Gastroesophageal sphincter (tissue), 4 donors: ENCODE measurements around the gene PFDN1. TPM values are rescaled to one million over a fixed set of nuclear protein-coding genes. Genes with fewer than 3 reads are reported as not detected.
A peak's percentile ranks its signal among the peaks of the same experiment; 100 is the strongest.

ENCODE experiments used
- ATAC-seq: fragments of 150-250 bp; one replicate; pipeline ENCODE4 v1.9.1; 2016; ENCODE audit warnings: mild to moderate bottlenecking, moderate library complexity
- H3K27ac ChIP-seq, 4 donors: fragments of 200-600 bp; sonication (generic) in 3 of 4; 1 replicate in 3 of 4; 2 replicates in 1 of 4; pipeline ENCODE4 v1.5.1; 2016 to 2019
- H3K27me3 ChIP-seq: fragments of 200-600 bp; sonication (generic); one replicate; pipeline ENCODE4 v1.5.1; 2019
- H3K36me3 ChIP-seq, 2 donors: fragments of 200-600 bp; sonication (generic); one replicate each; pipeline ENCODE4 v1.5.1; 2019; ENCODE audit warnings: control low read depth in 1 of 2
- H3K4me1 ChIP-seq, 3 donors: fragments of 200-600 bp; sonication (generic); 1 replicate in 2 of 3; 2 replicates in 1 of 3; pipeline ENCODE4 v1.5.1; 2016 to 2019; ENCODE audit warnings: control low read depth in 2 of 3
- H3K4me3 ChIP-seq, 2 donors: fragments of 200-600 bp; sonication (generic); one replicate each; pipeline ENCODE4 v1.5.1; 2019; ENCODE audit warnings: mild to moderate bottlenecking in 1 of 2, moderate library complexity in 1 of 2
- H3K9me3 ChIP-seq, 3 donors: fragments of 200-600 bp; sonication (generic); one replicate each; pipeline ENCODE4 v1.5.1; 2017 to 2019; ENCODE audit warnings: control low read depth in 2 of 3
- EP300 ChIP-seq: sonication (generic); formaldehyde crosslinking; IDR thresholded peaks from one replicate; pipeline ENCODE4 v1.6.1; 2017; ENCODE audit warnings: antibody characterized with exemption, mild to moderate bottlenecking
- POLR2A ChIP-seq, 2 donors: fragments of 450-650 bp; IDR thresholded peaks; one replicate each; pipeline ENCODE4 v1.6.1; 2017; ENCODE audit warnings: antibody characterized with exemption in 2 of 2, mild to moderate bottlenecking in 2 of 2, moderate library complexity in 1 of 2
- POLR2AphosphoS5 ChIP-seq: sonication (generic); formaldehyde crosslinking; IDR thresholded peaks from one replicate; pipeline ENCODE4 v1.6.1; 2017; ENCODE audit warnings: antibody characterized with exemption
- WGBS, 2 donors: methylation state at CpG; one replicate each; pipeline ENCODE4 v1.1.5; 2018; ENCODE audit warnings: low coverage in 1 of 2; 5-methylcytosine and 5-hydroxymethylcytosine counted together
- total RNA-seq, 4 donors: library from RNA; depleted of rRNA; stranded (reverse); fragments of >200 nt; gene quantifications; one replicate each; pipeline ENCODE4 v1.1.0, GENCODE V29; 2016
- TF ChIP-seq, protein P1 (sequence below), 4 experiments: fragments of 200-600 bp in 2 of 4; fragments of 450-650 bp in 2 of 4; sonication (generic) in 1 of 4; IDR thresholded peaks; one replicate each; pipeline ENCODE4 v1.5.1; 2017 to 2019; ENCODE audit warnings: antibody characterized with exemption in 4 of 4, mild to moderate bottlenecking in 2 of 4, moderate library complexity in 2 of 4

Gene PFDN1
- total RNA-seq, 4 donors from 2014 or later = 66.1 to 99.7 (median 92.8) TPM

DNA sequence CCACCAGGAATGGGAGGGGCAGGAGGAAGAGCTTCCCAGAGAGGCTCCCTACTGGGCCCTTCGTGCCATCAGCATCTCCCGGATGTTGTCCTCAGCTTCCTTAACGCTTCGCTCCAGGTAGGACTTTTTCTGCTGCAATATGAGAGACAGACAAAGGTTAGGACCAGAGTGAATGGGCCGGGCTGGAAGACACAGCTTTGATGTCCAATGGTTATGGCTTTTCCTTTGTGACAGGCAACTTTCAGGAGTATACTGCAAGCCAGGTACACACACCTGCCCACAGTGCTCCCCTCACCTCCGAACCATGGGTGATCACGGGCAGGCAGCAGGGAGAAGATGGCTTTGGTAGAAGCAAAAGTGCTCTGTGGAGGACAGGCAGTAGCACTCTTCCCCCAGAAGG lies 57.0 kb downstream of the PFDN1 start:
- Histone ChIP-seq H3K36me3 (peaks cover 0 to 41% of the 10 kb centered on the region in 2 donors), H3K4me3 (no peak overlapping the region), H3K27ac (peak overlapping the region in 3 of 4 donors; percentile 58 to 78 (median 73)), H3K4me1 (peaks cover 4 to 74% (median 37%) of the 10 kb centered on the region in 3 donors), H3K9me3 (no peaks in the 10 kb centered on the region), H3K27me3 (no peaks in the 10 kb centered on the region)
- no peak for ATAC-seq
- WGBS, 2 donors = 60 to 80% methylated on average over 1 of the region's 7 CpGs
- TF ChIP-seq EP300 (no peak), POLR2A (IDR thresholded peaks at IDR 0.05) (no peak), POLR2AphosphoS5 (no peak)
- TF ChIP-seq, protein P1, sequence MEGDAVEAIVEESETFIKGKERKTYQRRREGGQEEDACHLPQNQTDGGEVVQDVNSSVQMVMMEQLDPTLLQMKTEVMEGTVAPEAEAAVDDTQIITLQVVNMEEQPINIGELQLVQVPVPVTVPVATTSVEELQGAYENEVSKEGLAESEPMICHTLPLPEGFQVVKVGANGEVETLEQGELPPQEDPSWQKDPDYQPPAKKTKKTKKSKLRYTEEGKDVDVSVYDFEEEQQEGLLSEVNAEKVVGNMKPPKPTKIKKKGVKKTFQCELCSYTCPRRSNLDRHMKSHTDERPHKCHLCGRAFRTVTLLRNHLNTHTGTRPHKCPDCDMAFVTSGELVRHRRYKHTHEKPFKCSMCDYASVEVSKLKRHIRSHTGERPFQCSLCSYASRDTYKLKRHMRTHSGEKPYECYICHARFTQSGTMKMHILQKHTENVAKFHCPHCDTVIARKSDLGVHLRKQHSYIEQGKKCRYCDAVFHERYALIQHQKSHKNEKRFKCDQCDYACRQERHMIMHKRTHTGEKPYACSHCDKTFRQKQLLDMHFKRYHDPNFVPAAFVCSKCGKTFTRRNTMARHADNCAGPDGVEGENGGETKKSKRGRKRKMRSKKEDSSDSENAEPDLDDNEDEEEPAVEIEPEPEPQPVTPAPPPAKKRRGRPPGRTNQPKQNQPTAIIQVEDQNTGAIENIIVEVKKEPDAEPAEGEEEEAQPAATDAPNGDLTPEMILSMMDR (IDR thresholded peaks at IDR 0.05) = no peak

DNA sequence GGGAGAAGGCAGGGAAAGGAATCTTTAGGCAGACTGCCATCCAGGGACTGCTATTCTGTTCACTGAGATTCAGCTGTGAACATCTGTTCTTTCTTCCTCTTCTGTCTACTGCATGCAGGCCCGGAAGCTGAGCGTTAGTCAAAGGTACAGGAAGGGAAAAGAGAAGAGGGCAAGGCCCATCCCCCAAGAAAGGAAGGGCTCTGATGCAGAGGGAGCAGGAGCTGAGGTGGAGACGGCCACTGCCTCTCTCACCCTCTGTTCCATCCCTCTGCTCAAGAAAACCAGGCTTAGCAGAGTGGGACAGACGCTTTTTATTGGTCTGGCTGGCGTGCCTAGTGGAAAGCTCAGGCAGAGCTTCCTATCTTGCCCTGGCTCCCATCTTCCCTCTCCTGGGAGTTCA lies 57.6 kb downstream of the PFDN1 start:
- Histone ChIP-seq H3K36me3 (peaks cover 0 to 35% of the 10 kb centered on the region in 2 donors), H3K4me3 (no peak overlapping the region), H3K27me3 (no peaks in the 10 kb centered on the region), H3K9me3 (no peaks in the 10 kb centered on the region), H3K27ac (peak overlapping the region in 3 of 4 donors; percentile 58 to 78 (median 73)), H3K4me1 (peaks cover 4 to 80% (median 43%) of the 10 kb centered on the region in 3 donors)
- WGBS, 2 donors = 48 to 59% methylated on average over 3 to 5 of the region's 5 CpGs
- ATAC-seq = no peak
- TF ChIP-seq, protein P1 (IDR thresholded peaks at IDR 0.05) = no peak
- TF ChIP-seq EP300 = no peak
- TF ChIP-seq POLR2AphosphoS5 = no peak
- TF ChIP-seq POLR2A (IDR thresholded peaks at IDR 0.05) = no peak

DNA sequence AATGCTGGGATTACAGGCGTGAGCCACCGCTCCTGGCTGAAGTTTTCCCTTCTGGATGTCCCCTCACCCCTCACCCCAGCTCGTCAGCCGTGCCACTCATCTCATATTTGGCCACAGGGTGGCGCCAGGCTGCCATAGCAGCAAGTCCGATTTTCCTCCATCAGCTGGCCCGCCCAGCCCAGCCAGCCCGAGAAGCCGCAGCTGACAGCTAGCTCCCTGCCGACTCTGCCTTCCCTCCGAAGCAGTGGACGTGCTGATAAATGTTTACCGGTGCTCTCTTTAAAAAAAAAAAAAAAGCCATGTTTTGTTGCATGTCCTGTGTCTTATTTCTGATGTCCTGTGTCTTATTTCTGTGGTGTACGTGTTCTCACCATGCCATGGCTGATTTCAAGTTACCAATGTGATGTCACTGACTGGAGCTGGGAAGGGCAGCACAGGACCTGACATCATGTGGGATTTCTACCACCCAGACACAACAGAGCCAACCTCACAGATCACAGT lies 58.3 kb downstream of the PFDN1 start:
- ATAC-seq = peak; percentile 60
- Histone ChIP-seq H3K27ac (peak overlapping the region in 3 of 4 donors; percentile 12 to 73 (median 58)), H3K36me3 (peaks cover 0 to 27% of the 10 kb centered on the region in 2 donors), H3K4me1 (peaks cover 4 to 88% (median 50%) of the 10 kb centered on the region in 3 donors), H3K4me3 (no peak overlapping the region), H3K27me3 (no peaks in the 10 kb centered on the region), H3K9me3 (no peaks in the 10 kb centered on the region)
- no peak for TF ChIP-seq EP300
- TF ChIP-seq, protein P1 (IDR thresholded peaks at IDR 0.05) = peak; percentile 82 to 95 (median 94)
- peak; percentile 43 for TF ChIP-seq POLR2AphosphoS5
- 0 to 7% methylated on average over 5 to 10 of the region's 14 CpGs for WGBS, 2 donors

DNA sequence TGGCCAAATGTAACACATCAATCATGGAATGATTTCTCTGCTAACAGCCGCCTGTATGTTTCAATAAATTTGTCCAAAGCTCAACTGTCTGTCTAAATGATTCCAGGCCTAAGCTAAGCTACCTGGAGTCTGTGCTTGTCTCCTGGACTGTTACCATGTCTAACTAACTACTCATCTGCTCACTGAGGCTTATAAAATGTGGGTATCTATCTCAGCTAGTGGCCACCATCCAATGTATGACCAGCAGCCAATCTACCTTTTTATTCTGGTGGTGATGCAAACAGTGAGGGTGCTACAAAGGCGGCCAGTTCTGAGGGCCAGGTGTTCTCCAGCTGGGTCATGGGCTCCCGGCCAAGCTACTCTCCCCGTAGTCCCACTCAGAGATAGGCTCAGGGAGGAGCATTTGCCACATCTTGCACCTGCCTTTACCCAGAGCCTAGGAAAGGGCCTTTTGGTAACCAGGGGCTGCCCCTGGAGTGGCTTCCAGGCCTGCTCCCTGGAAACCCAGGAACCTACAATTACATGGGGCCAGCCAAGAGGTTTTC lies 59.1 kb downstream of the PFDN1 start:
- no peak overlapping the region for H3K4me3 ChIP-seq
- 86% methylated on average over 1 to 4 of the region's 4 CpGs for WGBS, 2 donors

More for the DNA sequence above, 59.1 kb downstream of the PFDN1 start:
- peaks cover 0 to 23% of the 10 kb centered on the region in 2 donors for H3K36me3 ChIP-seq
- no peaks in the 10 kb centered on the region for H3K27me3 ChIP-seq
- no peaks in the 10 kb centered on the region for H3K9me3 ChIP-seq
- TF ChIP-seq EP300 (no peak), POLR2A (IDR thresholded peaks at IDR 0.05) (no peak), POLR2AphosphoS5 (no peak)
- TF ChIP-seq, protein P1 (IDR thresholded peaks at IDR 0.05) = no peak
- peaks cover 4 to 91% (median 53%) of the 10 kb centered on the region in 3 donors for H3K4me1 ChIP-seq
- peak overlapping the region in 1 of 4 donors; percentile 58 for H3K27ac ChIP-seq
- ATAC-seq = no peak
